Fibroblast of skin of left quadriceps (primary cell): Measurements from ENCODE around the gene MTUS2.

Source experiments
- DNase-seq, 2 experiments: peaks; one replicate each; pipeline ENCODE4 v3.0.0-alpha.2; 2013; ENCODE audit warnings: low read depth in 2 of 2

Gene MTUS2

GRCh38 chr13:29106651-29107050 is 286.5 kb downstream of the MTUS2 start:
- DNase-seq: no peak

GRCh38 chr13:29108068-29108786 is 288.1 kb downstream of the MTUS2 start:
- no peak for DNase-seq

GRCh38 chr13:29109987-29110386 is 289.8 kb downstream of the MTUS2 start:
- DNase-seq: no peak

GRCh38 chr13:29111446-29111845 is 291.3 kb downstream of the MTUS2 start:
- DNase-seq: no peak

- no peak for DNase-seq
Observed at GRCh38 chr13:29115842-29116241, 295.7 kb downstream of the MTUS2 start.

GRCh38 chr13:29117663-29118062 is 297.5 kb downstream of the MTUS2 start:
- DNase-seq: no peak

- no peak for DNase-seq
Observed at GRCh38 chr13:29118471-29118870, 298.3 kb downstream of the MTUS2 start.

GRCh38 chr13:29125191-29125933 is 305.2 kb downstream of the MTUS2 start:
- DNase-seq: no peak

GRCh38 chr13:29125934-29126424 is 305.8 kb downstream of the MTUS2 start:
- no peak for DNase-seq

- DNase-seq: no peak
Observed at GRCh38 chr13:29129616-29130015, 309.5 kb downstream of the MTUS2 start.

- no peak for DNase-seq
Observed at GRCh38 chr13:29131159-29131558, 311.0 kb downstream of the MTUS2 start.

- DNase-seq: no peak
Observed at GRCh38 chr13:29131881-29132668, 311.9 kb downstream of the MTUS2 start.

- no peak for DNase-seq
Observed at GRCh38 chr13:29136341-29136740, 316.2 kb downstream of the MTUS2 start.

GRCh38 chr13:29137016-29137415 is 316.9 kb downstream of the MTUS2 start:
- no peak for DNase-seq

- no peak for DNase-seq
Observed at GRCh38 chr13:29137995-29138394, 317.9 kb downstream of the MTUS2 start.

GRCh38 chr13:29140277-29140676 is 320.1 kb downstream of the MTUS2 start:
- peak; percentile 12 to 14 for DNase-seq

GRCh38 chr13:29143847-29144246 is 323.7 kb downstream of the MTUS2 start:
- DNase-seq: no peak

GRCh38 chr13:29154390-29154789 is 334.3 kb downstream of the MTUS2 start:
- DNase-seq: no peak

- DNase-seq: no peak
Observed at GRCh38 chr13:29156136-29156535, 336.0 kb downstream of the MTUS2 start.

- no peak for DNase-seq
Observed at GRCh38 chr13:29159871-29160270, 339.7 kb downstream of the MTUS2 start.

GRCh38 chr13:29160862-29161261 is 340.7 kb downstream of the MTUS2 start:
- DNase-seq: no peak

GRCh38 chr13:29161676-29162075 is 341.5 kb downstream of the MTUS2 start:
- DNase-seq: no peak
